NT2/D1 (cell line): ENCODE measurements around the gene TEX22.

ENCODE experiments used
- SUZ12 ChIP-seq: IDR thresholded peaks from 2 replicates; pipeline ENCODE4 v1.6.1; 2011; ENCODE audit not compliant: insufficient read length, insufficient read depth; ENCODE audit errors: extremely low read depth
- ZNF274 ChIP-seq: IDR thresholded peaks from 2 replicates; pipeline ENCODE4 v1.6.1; 2011; ENCODE audit warnings: mild to moderate bottlenecking, low read depth, low read length

- TF ChIP-seq ZNF274 = no peak
- no peak for TF ChIP-seq SUZ12
Measured at GRCh38 chr14:105437723-105438500, 39.6 kb downstream of the TEX22 start.
